ENCODE results near the gene GPR27.

The GPR27 gene

GRCh38 chr3:71723452-71724170 is 30.0 kb upstream of the GPR27 start:
- Mint-ChIP-seq H3K27me3 (ENCODE audit: low read depth) (no peaks in the 10 kb centered on the region), H3K4me3 (peak overlapping the region; percentile 97), H3K4me1 (ENCODE audit: low read depth) (peaks cover 63% of the 10 kb centered on the region), H3K9me3 (no peaks in the 10 kb centered on the region), H3K27ac (peak overlapping the region; percentile 92), H3K36me3 (ENCODE audit: low read depth) (peaks cover 32% of the 10 kb centered on the region)
- peak; percentile 58 for DNase-seq (ENCODE audit: low spot score)

- Mint-ChIP-seq H3K27ac (peak overlapping the region; percentile 92), H3K4me1 (ENCODE audit: low read depth) (peaks cover 61% of the 10 kb centered on the region), H3K4me3 (peak overlapping the region; percentile 97), H3K9me3 (no peaks in the 10 kb centered on the region), H3K27me3 (ENCODE audit: low read depth) (no peaks in the 10 kb centered on the region), H3K36me3 (ENCODE audit: low read depth) (peaks cover 29% of the 10 kb centered on the region)
- no peak for DNase-seq (ENCODE audit: low spot score)
These were observed 29.5 kb upstream of the GPR27 start for GRCh38 chr3:71724171-71724453.

- DNase-seq (ENCODE audit: low spot score), result peak; percentile 30
- Mint-ChIP-seq H3K4me1 (ENCODE audit: low read depth) (peaks cover 63% of the 10 kb centered on the region), H3K4me3 (peak overlapping the region; percentile 97), H3K9me3 (no peaks in the 10 kb centered on the region), H3K36me3 (ENCODE audit: low read depth) (peaks cover 24% of the 10 kb centered on the region), H3K27me3 (ENCODE audit: low read depth) (no peaks in the 10 kb centered on the region), H3K27ac (peak overlapping the region; percentile 92)
These were observed 28.9 kb upstream of the GPR27 start for GRCh38 chr3:71724584-71725270.

- Mint-ChIP-seq H3K4me1 (ENCODE audit: low read depth) (peaks cover 67% of the 10 kb centered on the region), H3K4me3 (peak within 1 kb of the TSS; percentile 97)
- peak; percentile 53 for DNase-seq (ENCODE audit: low spot score)
These were observed 28.2 kb upstream of the GPR27 start, which contains the start of gene EIF4E3 for GRCh38 chr3:71725271-71725991. Gene EIF4E3 (minus strand): TSS chr3:71725402. CDS start chr3:71725367, 35 bp downstream.

GRCh38 chr3:71726146-71726545 is 27.5 kb upstream of the GPR27 start:
- Mint-ChIP-seq H3K4me3 (peak overlapping the region; percentile 96), H3K36me3 (ENCODE audit: low read depth) (peaks cover 15% of the 10 kb centered on the region), H3K27ac (peak overlapping the region; percentile 96), H3K27me3 (ENCODE audit: low read depth) (no peaks in the 10 kb centered on the region), H3K4me1 (ENCODE audit: low read depth) (peaks cover 65% of the 10 kb centered on the region), H3K9me3 (no peaks in the 10 kb centered on the region)
- DNase-seq (ENCODE audit: low spot score), result peak; percentile 29

More at GRCh38 chr3:71725271-71725991, 28.2 kb upstream of the GPR27 start, which contains the start of gene EIF4E3:
- H3K9me3 Mint-ChIP-seq, result no peaks in the 10 kb centered on the region
- peak within 1 kb of the TSS; percentile 96 for H3K27ac Mint-ChIP-seq
- H3K27me3 Mint-ChIP-seq (ENCODE audit: low read depth), result no peaks in the 10 kb centered on the region
- H3K36me3 Mint-ChIP-seq (ENCODE audit: low read depth), result peaks cover 22% of the 10 kb centered on the region

- no peak overlapping the region for H3K4me3 Mint-ChIP-seq
- no peak for DNase-seq (ENCODE audit: low spot score)
- H3K4me1 Mint-ChIP-seq (ENCODE audit: low read depth), result peaks cover 43% of the 10 kb centered on the region
- H3K9me3 Mint-ChIP-seq, result no peaks in the 10 kb centered on the region
- peaks cover 3% of the 10 kb centered on the region for H3K27me3 Mint-ChIP-seq (ENCODE audit: low read depth)
- no peak overlapping the region for H3K27ac Mint-ChIP-seq
- peaks cover 4% of the 10 kb centered on the region for H3K36me3 Mint-ChIP-seq (ENCODE audit: low read depth)
These were observed 24.9 kb upstream of the GPR27 start for GRCh38 chr3:71728632-71729342.

- Mint-ChIP-seq H3K36me3 (ENCODE audit: low read depth) (no peaks in the 10 kb centered on the region), H3K27ac (no peak overlapping the region), H3K4me3 (no peak overlapping the region), H3K4me1 (ENCODE audit: low read depth) (peaks cover 24% of the 10 kb centered on the region), H3K9me3 (no peaks in the 10 kb centered on the region), H3K27me3 (ENCODE audit: low read depth) (peaks cover 28% of the 10 kb centered on the region)
- DNase-seq (ENCODE audit: low spot score), result no peak
These were observed 21.0 kb upstream of the GPR27 start for GRCh38 chr3:71732637-71733036.

GRCh38 chr3:71733319-71733718 is 20.3 kb upstream of the GPR27 start:
- Mint-ChIP-seq H3K27me3 (ENCODE audit: low read depth) (peaks cover 34% of the 10 kb centered on the region), H3K27ac (no peak overlapping the region), H3K4me1 (ENCODE audit: low read depth) (peaks cover 22% of the 10 kb centered on the region), H3K4me3 (no peak overlapping the region), H3K36me3 (ENCODE audit: low read depth) (no peaks in the 10 kb centered on the region), H3K9me3 (no peaks in the 10 kb centered on the region)
- no peak for DNase-seq (ENCODE audit: low spot score)

GRCh38 chr3:71734881-71735280 is 18.8 kb upstream of the GPR27 start:
- no peaks in the 10 kb centered on the region for H3K9me3 Mint-ChIP-seq
- no peaks in the 10 kb centered on the region for H3K36me3 Mint-ChIP-seq (ENCODE audit: low read depth)
- no peak overlapping the region for H3K27ac Mint-ChIP-seq
- H3K4me1 Mint-ChIP-seq (ENCODE audit: low read depth), result peaks cover 9% of the 10 kb centered on the region
- peaks cover 41% of the 10 kb centered on the region for H3K27me3 Mint-ChIP-seq (ENCODE audit: low read depth)
- H3K4me3 Mint-ChIP-seq, result no peak overlapping the region
- DNase-seq (ENCODE audit: low spot score), result no peak

- no peak overlapping the region for H3K4me3 Mint-ChIP-seq
- H3K36me3 Mint-ChIP-seq (ENCODE audit: low read depth), result peaks cover 1% of the 10 kb centered on the region
- peaks cover 39% of the 10 kb centered on the region for H3K9me3 Mint-ChIP-seq
- peaks cover 2% of the 10 kb centered on the region for H3K4me1 Mint-ChIP-seq (ENCODE audit: low read depth)
- H3K27me3 Mint-ChIP-seq (ENCODE audit: low read depth), result peaks cover 29% of the 10 kb centered on the region
- H3K27ac Mint-ChIP-seq, result no peak overlapping the region
- DNase-seq (ENCODE audit: low spot score), result no peak
These were observed 11.0 kb upstream of the GPR27 start for GRCh38 chr3:71742621-71743020.

- Mint-ChIP-seq H3K4me3 (no peak overlapping the region), H3K36me3 (ENCODE audit: low read depth) (peaks cover 1% of the 10 kb centered on the region), H3K27me3 (ENCODE audit: low read depth) (peaks cover 30% of the 10 kb centered on the region), H3K4me1 (ENCODE audit: low read depth) (peaks cover 2% of the 10 kb centered on the region), H3K9me3 (peaks cover 39% of the 10 kb centered on the region), H3K27ac (no peak overlapping the region)
- DNase-seq (ENCODE audit: low spot score), result no peak
These were observed 8.9 kb upstream of the GPR27 start for GRCh38 chr3:71744738-71745137.

GRCh38 chr3:71751602-71752001 is 2.1 kb upstream of the GPR27 start:
- Mint-ChIP-seq H3K4me1 (ENCODE audit: low read depth) (peaks cover 2% of the 10 kb centered on the region), H3K27ac (no peak overlapping the region), H3K27me3 (ENCODE audit: low read depth) (peaks cover 63% of the 10 kb centered on the region), H3K9me3 (no peaks in the 10 kb centered on the region), H3K4me3 (no peak overlapping the region), H3K36me3 (ENCODE audit: low read depth) (no peaks in the 10 kb centered on the region)
- DNase-seq (ENCODE audit: low spot score), result no peak

- no peak overlapping the region for H3K27ac Mint-ChIP-seq
- peak overlapping the region; percentile 42 for H3K4me3 Mint-ChIP-seq
- H3K4me1 Mint-ChIP-seq (ENCODE audit: low read depth), result peaks cover 2% of the 10 kb centered on the region
- no peaks in the 10 kb centered on the region for H3K36me3 Mint-ChIP-seq (ENCODE audit: low read depth)
- no peaks in the 10 kb centered on the region for H3K9me3 Mint-ChIP-seq
- H3K27me3 Mint-ChIP-seq (ENCODE audit: low read depth), result peaks cover 70% of the 10 kb centered on the region
- no peak for DNase-seq (ENCODE audit: low spot score)
These were observed 589 bp upstream of the GPR27 start for GRCh38 chr3:71752831-71753700.

Data from T-helper 2 cell treated with Interferon-gamma antibody and Interleukin-4, amounts not matched to agents 5 μg/mL and 100 μg/mL, for 36 hours (primary cell).